Panc1 (cell line): ENCODE measurements around the gene TRAF2. TPM values are rescaled to one million over a fixed set of nuclear protein-coding genes. Genes with fewer than 3 reads are reported as not detected.

Experiments
- ATAC-seq: fragments of 200-7000 bp; cut with Tn5 transposase; 2 replicates; pipeline ENCODE4 v1.9.1; 2020; ENCODE audit warnings: mild to moderate bottlenecking, moderate library complexity
- BruUV-seq: library from RNA; stranded (reverse); fragments of 400-500 nt; replicated peaks from 2 replicates; lab custom pipeline; 2021; lab: Mats Ljungman, UMichigan
- CTCF ChIA-PET: fragments of 300-600 bp; sonication (Branson Sonifier 250); formaldehyde crosslinking; loops from one replicate; lab custom pipeline; 2022; ENCODE audit warnings: antibody characterized with exemption; lab: Charles Lee
- POLR2A ChIA-PET: fragments of 300-600 bp; sonication (Branson Sonifier 250); formaldehyde crosslinking; loops from one replicate; lab custom pipeline; 2022; ENCODE audit warnings: antibody characterized with exemption; lab: Charles Lee
- DNase-seq: peaks from one replicate; pipeline ENCODE4 v3.0.0-alpha.2; 2010; ENCODE audit warnings: low read depth, low spot score
- H3K27ac ChIP-seq: 2 replicates; pipeline ENCODE4 v1.5.1; 2011; ENCODE audit warnings: mild to moderate bottlenecking, low read length, inconsistent platforms
- H3K27me3 ChIP-seq: fragments of 200-500 bp; sonication (Bioruptor generic); 2 replicates; pipeline ENCODE4 v1.6.0; 2014; ENCODE audit warnings: low read length, inconsistent platforms; ENCODE audit not compliant: control insufficient read depth, insufficient read depth
- H3K36me3 ChIP-seq: fragments of 200-500 bp; sonication (Bioruptor generic); 2 replicates; pipeline ENCODE4 v1.5.1; 2014; ENCODE audit warnings: inconsistent platforms, mild to moderate bottlenecking, low read length, moderate library complexity; ENCODE audit not compliant: control insufficient read depth, insufficient read depth
- H3K4me1 ChIP-seq: 2 replicates; pipeline ENCODE4 v1.5.1; 2011; ENCODE audit warnings: inconsistent platforms, mild to moderate bottlenecking, low read length, moderate library complexity; ENCODE audit not compliant: control insufficient read depth, insufficient read depth
- H3K4me3 ChIP-seq, 2 experiments: 2 replicates each; pipeline ENCODE4 v1.5.1; 2011 to 2012; ENCODE audit warnings: low read depth in 2 of 2, low read length in 2 of 2, mild to moderate bottlenecking in 2 of 2, inconsistent platforms in 1 of 2, moderate library complexity in 1 of 2
- H3K9me3 ChIP-seq: fragments of 200-500 bp; sonication (Bioruptor generic); 2 replicates; pipeline ENCODE4 v1.5.1; 2014; ENCODE audit warnings: low read depth, mild to moderate bottlenecking, inconsistent platforms, low read length, moderate library complexity; ENCODE audit not compliant: control insufficient read depth, insufficient read depth
- CTCF ChIP-seq: fragments of 450-650 bp; IDR thresholded peaks from 2 replicates; pipeline ENCODE4 v1.5.1; 2017; ENCODE audit warnings: mild to moderate bottlenecking
- POLR2AphosphoS5 ChIP-seq: IDR thresholded peaks from 2 replicates; pipeline ENCODE4 v1.6.1; 2012; ENCODE audit warnings: mild to moderate bottlenecking, low read depth, low read length, moderate library complexity
- REST ChIP-seq, 2 experiments: IDR thresholded peaks; 2 replicates each; pipeline ENCODE4 v1.6.1; 2011 to 2012; ENCODE audit warnings: low read depth in 2 of 2, control low read depth in 1 of 2, low read length in 1 of 2, mild to moderate bottlenecking in 1 of 2, moderate library complexity in 1 of 2; ENCODE audit not compliant: insufficient read depth in 1 of 2
- SIN3A ChIP-seq: IDR thresholded peaks from 2 replicates; pipeline ENCODE4 v1.6.1; 2012; ENCODE audit warnings: low read depth, mild to moderate bottlenecking, low read length, moderate library complexity, borderline replicate concordance; ENCODE audit not compliant: insufficient read depth
- TCF7L2 ChIP-seq: IDR thresholded peaks from 2 replicates; pipeline ENCODE4 v1.6.1; 2011; ENCODE audit warnings: mild to moderate bottlenecking, low read depth, low read length, inconsistent platforms
- in situ Hi-C: cut with HindIII; loops from 2 replicates; pipeline ENCODE4 v1.10.0; 2016; ENCODE audit warnings: low sequenced_read_pairs, low pct_unique_long_range_greater_than_20kb
- intact Hi-C: fragments of 100-400 bp; cut with micrococcal nuclease; formaldehyde crosslinking; loops from one replicate; pipeline ENCODE4 v1.10.0; 2022; ENCODE audit not compliant: unreplicated experiment
- total RNA-seq: library from RNA; stranded (reverse); gene quantifications from one replicate; pipeline ENCODE4 v1.2.1, GENCODE V29; 2021; ENCODE audit not compliant: unreplicated experiment

TRAF2 gene
- total RNA-seq, 1 experiment from 2014 or later: 48.7 TPM

GRCh38 chr9:136860933-136861873 lies 25.1 kb upstream of the TRAF2 start:
- H3K36me3 ChIP-seq: no peaks in the 10 kb centered on the region; the same call in 1 of the 2 replicates
- no peak overlapping the region for H3K27ac ChIP-seq
- POLR2A ChIA-PET: no interaction called here
- in situ Hi-C loops (no loop called here), intact Hi-C loops (no loop called here)
- no peaks in the 10 kb centered on the region for H3K9me3 ChIP-seq
- no peak for DNase-seq
- CTCF ChIA-PET: interaction anchor here (0.6 kb wide), 1 partner anchor 23 kb away, joined by 3 read pairs; no protein-coding TSS in a partner anchor
- H3K4me1 ChIP-seq: peaks cover 33% of the 10 kb centered on the region
- H3K27me3 ChIP-seq: no peaks in the 10 kb centered on the region
- no peak for TF ChIP-seq REST (IDR thresholded peaks at IDR 0.05; ENCODE audit: insufficient read depth in 1 of 2, low read depth in 2 of 2, low read length in 1 of 2)
- TF ChIP-seq TCF7L2: no peak
- no peak; the same call in 1 of the 2 replicates for TF ChIP-seq POLR2AphosphoS5
- TF ChIP-seq CTCF: no peak
- no peak for TF ChIP-seq SIN3A
- ATAC-seq: no peak
- H3K4me3 ChIP-seq: no peak overlapping the region
- no TSS peak for BruUV-seq

- in situ Hi-C loops: no loop called here
- Histone ChIP-seq H3K36me3 (no peaks in the 10 kb centered on the region; the same call in 1 of the 2 replicates), H3K27me3 (no peaks in the 10 kb centered on the region), H3K27ac (no peak overlapping the region), H3K9me3 (no peaks in the 10 kb centered on the region), H3K4me1 (peaks cover 30% of the 10 kb centered on the region), H3K4me3 (no peak overlapping the region)
- intact Hi-C loops: no loop called here
- ATAC-seq (no peak), DNase-seq (no peak)
- TF ChIP-seq TCF7L2 (no peak), CTCF (no peak), SIN3A (no peak), POLR2AphosphoS5 (no peak), REST (IDR thresholded peaks at IDR 0.05; ENCODE audit: insufficient read depth in 1 of 2, low read depth in 2 of 2, low read length in 1 of 2) (no peak)
- ChIA-PET POLR2A (no interaction called here), CTCF (interaction anchor here (0.6 kb wide), 1 partner anchor 22 kb away, joined by 3 read pairs; no protein-coding TSS in a partner anchor)
- BruUV-seq: no TSS peak
Measured at GRCh38 chr9:136861874-136862457, 24.4 kb upstream of the TRAF2 start.
